Spleen (tissue), 11 donors: ENCODE results near the gene RGS6. TPM values are rescaled to one million over a fixed set of nuclear protein-coding genes. Genes with fewer than 3 reads are reported as not detected.

Source experiments
- DNase-seq: peaks from one replicate; pipeline ENCODE4 v3.0.0-alpha.2; 2020
- H3K27ac ChIP-seq, 8 donors: fragments of 200-600 bp; sonication (generic) in 7 of 8; 1 replicate in 4 of 8; 2 replicates in 4 of 8; pipeline versions ENCODE4 v1.5.0 to v1.8.0; 2016 to 2021; ENCODE audit warnings: inconsistent platforms in 4 of 8, mild to moderate bottlenecking in 4 of 8, moderate library complexity in 1 of 8
- H3K27me3 ChIP-seq, 7 donors: fragments of 200-600 bp; sonication (generic) in 6 of 7; replicated peaks in 1 of 7; 1 replicate in 4 of 7; 2 replicates in 3 of 7; pipeline versions ENCODE4 v1.5.0 to v1.8.0; 2016 to 2021; ENCODE audit warnings: inconsistent platforms in 3 of 7, mild to moderate bottlenecking in 1 of 7
- H3K36me3 ChIP-seq, 6 donors: fragments of 200-600 bp; sonication (generic) in 5 of 6; 1 replicate in 4 of 6; 2 replicates in 2 of 6; pipeline versions ENCODE4 v1.5.0 to v1.8.0; 2016 to 2021; ENCODE audit warnings: inconsistent platforms in 2 of 6
- H3K4me1 ChIP-seq, 6 donors: fragments of 200-600 bp; sonication (generic) in 5 of 6; 1 replicate in 3 of 6; 2 replicates in 3 of 6; pipeline versions ENCODE4 v1.5.0 to v1.8.0; 2016 to 2021; ENCODE audit warnings: inconsistent platforms in 3 of 6
- H3K4me3 ChIP-seq, 8 donors: fragments of 200-600 bp; sonication (generic) in 7 of 8; 1 replicate in 4 of 8; 2 replicates in 4 of 8; pipeline versions ENCODE4 v1.5.0 to v1.8.0; 2016 to 2021; ENCODE audit warnings: inconsistent platforms in 4 of 8, mild to moderate bottlenecking in 4 of 8, moderate library complexity in 2 of 8
- H3K9me3 ChIP-seq, 8 donors: fragments of 200-600 bp; sonication (generic) in 7 of 8; 1 replicate in 4 of 8; 2 replicates in 4 of 8; pipeline versions ENCODE4 v1.5.0 to v1.8.0; 2016 to 2021; ENCODE audit warnings: inconsistent platforms in 4 of 8
- POLR2A ChIP-seq, 3 donors: fragments of 450-650 bp; IDR thresholded peaks; one replicate each; pipeline ENCODE4 v1.5.1; 2017; ENCODE audit warnings: antibody characterized with exemption in 3 of 3, mild to moderate bottlenecking in 1 of 3
- POLR2AphosphoS5 ChIP-seq, 3 donors: sonication (generic); formaldehyde crosslinking; IDR thresholded peaks; one replicate each; pipeline ENCODE4 v1.5.1; 2017; ENCODE audit warnings: antibody characterized with exemption in 3 of 3
- WGBS, 5 donors: extraction: QIAGEN DNeasy Blood & Tissue Kit in 3 of 5; methylation state at CpG; one replicate each; pipeline versions ENCODE4 v1.1.5 to v1.1.7; 2013 to 2018; 5-methylcytosine and 5-hydroxymethylcytosine counted together
- intact Hi-C: fragments of 100-400 bp; cut with DNase I; formaldehyde crosslinking; loops from one replicate; pipeline ENCODE4 v1.15.0; 2023; ENCODE audit warnings: low total_unique reads
- polyA plus RNA-seq, 3 donors: library from polyadenylated mRNA; stranded (reverse); fragments of 200-250 nt; gene quantifications; one replicate each; pipeline ENCODE4 v1.2.1, GENCODE V29; 2013
- total RNA-seq, 7 donors: library from RNA; depleted of rRNA in 3 of 7; stranded (reverse); fragments of >200 nt in 3 of 7; fragmentation: NEBNext Ultra II Directional in 4 of 7; extraction: Animal tissue kit (Norgen Biotek cat#: 25700) in 4 of 7; gene quantifications; one replicate each; pipeline versions ENCODE4 v1.1.0 to v1.2.1, GENCODE V29; 2016 to 2021
- TF ChIP-seq, protein P1 (sequence below), 11 experiments: fragments of 200-600 bp in 7 of 11; fragments of 450-650 bp in 4 of 11; sonication (generic) in 4 of 11; IDR thresholded peaks in 8 of 11; conservative IDR thresholded peaks in 3 of 11; 1 replicate in 7 of 11; 2 replicates in 4 of 11; pipeline versions ENCODE4 v1.4.0 to v1.8.0; 2016 to 2021; ENCODE audit warnings: antibody characterized with exemption in 11 of 11, inconsistent platforms in 4 of 11, mild to moderate bottlenecking in 1 of 11
- donor health status: healthy with polysubstance abuse.
- donor health status: DM: no; HTN: no; CAD: no; lungs with moderate emphysema.
- donor health status: DM: no; HTN: no; CAD: no.
- donor health status: Bipolar disorder and iron deficiency.
- donor health status: healthy.
- donor health status: DM: no; HTN: no; CAD: no.
- donor health status: DM: yes; HTN: yes; CAD: no.

Gene RGS6
- total and polyA plus RNA-seq, 10 donors: 0.20 to 8.1 (median 2.3) TPM

DNA sequence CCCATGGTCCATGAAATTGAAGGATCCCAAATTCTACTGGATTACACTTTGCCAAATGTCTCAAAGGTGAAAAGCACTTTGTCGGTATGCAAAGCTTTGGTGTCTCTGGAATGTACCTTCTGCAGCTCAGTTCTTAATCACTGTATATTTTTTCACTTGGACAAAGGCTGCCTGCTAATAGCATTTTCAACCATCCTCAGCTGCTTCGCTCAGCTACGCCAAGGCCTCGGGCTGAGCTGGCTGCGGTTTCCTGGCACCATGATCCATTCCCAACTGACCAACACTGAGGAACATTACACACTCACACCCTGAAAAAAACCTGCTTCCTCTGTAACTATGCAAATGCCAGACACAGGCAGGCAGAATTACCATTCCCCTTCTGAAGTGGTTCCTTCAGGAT lies 626.5 kb downstream of the RGS6 start:
- Histone ChIP-seq H3K36me3 (no peaks in the 10 kb centered on the region), H3K27me3 (peaks cover 0 to 8% (median 0%) of the 10 kb centered on the region in 7 donors), H3K4me3 (no peak overlapping the region), H3K27ac (no peak overlapping the region), H3K9me3 (no peaks in the 10 kb centered on the region), H3K4me1 (peaks cover 0 to 12% (median 0%) of the 10 kb centered on the region in 6 donors)
- intact Hi-C loops: no loop called here
- TF ChIP-seq POLR2A (IDR thresholded peaks at IDR 0.05) (no peak), POLR2AphosphoS5 (IDR thresholded peaks at IDR 0.05) (no peak)
- TF ChIP-seq, protein P1, sequence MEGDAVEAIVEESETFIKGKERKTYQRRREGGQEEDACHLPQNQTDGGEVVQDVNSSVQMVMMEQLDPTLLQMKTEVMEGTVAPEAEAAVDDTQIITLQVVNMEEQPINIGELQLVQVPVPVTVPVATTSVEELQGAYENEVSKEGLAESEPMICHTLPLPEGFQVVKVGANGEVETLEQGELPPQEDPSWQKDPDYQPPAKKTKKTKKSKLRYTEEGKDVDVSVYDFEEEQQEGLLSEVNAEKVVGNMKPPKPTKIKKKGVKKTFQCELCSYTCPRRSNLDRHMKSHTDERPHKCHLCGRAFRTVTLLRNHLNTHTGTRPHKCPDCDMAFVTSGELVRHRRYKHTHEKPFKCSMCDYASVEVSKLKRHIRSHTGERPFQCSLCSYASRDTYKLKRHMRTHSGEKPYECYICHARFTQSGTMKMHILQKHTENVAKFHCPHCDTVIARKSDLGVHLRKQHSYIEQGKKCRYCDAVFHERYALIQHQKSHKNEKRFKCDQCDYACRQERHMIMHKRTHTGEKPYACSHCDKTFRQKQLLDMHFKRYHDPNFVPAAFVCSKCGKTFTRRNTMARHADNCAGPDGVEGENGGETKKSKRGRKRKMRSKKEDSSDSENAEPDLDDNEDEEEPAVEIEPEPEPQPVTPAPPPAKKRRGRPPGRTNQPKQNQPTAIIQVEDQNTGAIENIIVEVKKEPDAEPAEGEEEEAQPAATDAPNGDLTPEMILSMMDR (IDR thresholded peaks at IDR 0.05 in 8 of 11, conservative IDR thresholded peaks at IDR 0.05 in 3 of 11): no peak
- no peak for DNase-seq
- 71 to 93% (median 85%) methylated on average over 5 of the region's 5 CpGs for WGBS, 5 donors

DNA sequence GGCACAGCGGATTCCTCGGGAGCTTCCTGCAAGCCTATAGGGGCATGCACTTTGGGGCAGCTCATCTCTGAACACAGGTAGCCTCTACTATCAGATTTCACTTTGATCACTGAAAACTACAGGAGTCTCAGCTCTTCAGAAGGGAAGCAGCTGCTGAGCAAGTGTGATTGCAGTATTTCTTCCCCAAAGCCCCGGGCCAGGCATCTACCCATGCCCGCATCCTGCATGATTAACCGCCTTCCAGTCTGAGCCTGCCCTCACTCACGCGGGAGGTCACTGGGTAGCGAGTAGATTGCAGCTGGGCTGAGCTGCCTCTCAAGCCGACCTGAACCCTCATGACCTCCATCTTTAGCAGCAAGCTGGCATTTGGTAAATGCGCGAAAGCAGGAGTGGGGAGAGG lies 627.0 kb downstream of the RGS6 start:
- DNase-seq: no peak
- TF ChIP-seq, protein P1 (IDR thresholded peaks at IDR 0.05 in 8 of 11, conservative IDR thresholded peaks at IDR 0.05 in 3 of 11): no peak
- intact Hi-C loops: no loop called here
- Histone ChIP-seq H3K27me3 (peaks cover 0 to 7% (median 0%) of the 10 kb centered on the region in 7 donors), H3K9me3 (no peaks in the 10 kb centered on the region), H3K4me3 (no peak overlapping the region), H3K27ac (no peak overlapping the region), H3K36me3 (no peaks in the 10 kb centered on the region), H3K4me1 (peaks cover 0 to 12% (median 0%) of the 10 kb centered on the region in 6 donors)
- 39 to 70% (median 55%) methylated on average over 10 to 11 of the region's 11 CpGs for WGBS, 5 donors

DNA sequence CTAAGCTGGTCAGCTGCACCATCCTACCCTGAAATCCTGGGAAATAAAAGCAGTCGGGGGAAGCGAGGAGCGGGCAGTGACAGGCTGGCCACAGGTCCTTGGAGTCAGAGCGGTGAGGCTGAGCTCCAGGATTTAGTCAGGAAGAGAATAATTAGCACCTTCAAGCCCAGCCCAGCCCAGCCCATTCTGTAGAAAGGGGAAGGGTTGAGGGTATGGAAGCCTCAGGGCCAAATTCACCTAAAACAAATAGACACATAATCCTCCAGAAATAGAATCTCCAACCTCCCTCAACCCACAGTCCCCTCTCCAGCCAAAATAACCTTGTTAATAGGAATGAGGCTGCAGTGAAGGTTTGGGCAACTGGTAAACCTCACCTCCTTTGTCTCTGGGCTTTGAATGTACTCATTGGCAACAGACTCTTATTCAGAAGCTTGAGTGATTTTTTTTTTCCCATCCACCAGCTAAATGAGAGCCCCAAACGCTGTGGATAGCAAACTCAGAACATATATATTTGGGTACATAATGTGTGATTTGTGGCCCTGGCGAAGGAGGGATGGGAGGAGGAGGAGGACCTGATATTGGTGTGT lies 627.5 kb downstream of the RGS6 start:
- DNase-seq: no peak
- Histone ChIP-seq H3K9me3 (no peaks in the 10 kb centered on the region), H3K4me1 (peaks cover 0 to 12% (median 0%) of the 10 kb centered on the region in 6 donors), H3K36me3 (no peaks in the 10 kb centered on the region), H3K27ac (no peak overlapping the region), H3K4me3 (no peak overlapping the region), H3K27me3 (peaks cover 0 to 7% (median 0%) of the 10 kb centered on the region in 7 donors)
- TF ChIP-seq POLR2AphosphoS5 (IDR thresholded peaks at IDR 0.05) (no peak), POLR2A (IDR thresholded peaks at IDR 0.05) (no peak)
- TF ChIP-seq, protein P1 (IDR thresholded peaks at IDR 0.05 in 8 of 11, conservative IDR thresholded peaks at IDR 0.05 in 3 of 11): no peak
- intact Hi-C loops: no loop called here
- 81 to 94% (median 90%) methylated on average over 6 of the region's 6 CpGs for WGBS, 5 donors

DNA sequence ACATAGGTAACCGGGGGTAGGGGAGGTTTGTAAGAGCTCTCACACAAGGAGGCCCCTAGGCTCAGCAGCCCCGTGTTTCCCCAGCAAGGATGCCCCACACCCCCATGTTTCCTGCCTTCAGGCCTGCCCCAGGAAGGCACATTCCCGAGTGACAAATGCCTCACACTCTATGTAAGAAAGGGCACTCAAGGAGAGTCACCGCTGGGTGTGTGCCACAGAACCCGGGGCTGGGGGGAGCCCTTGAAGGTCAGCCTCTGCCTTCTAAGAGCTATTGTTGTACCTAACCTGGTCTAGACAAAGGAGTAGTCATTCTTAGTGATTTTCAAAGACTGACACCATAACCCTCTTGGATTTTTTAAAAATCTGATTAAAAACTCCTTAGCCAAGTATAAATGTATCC lies 628.1 kb downstream of the RGS6 start:
- intact Hi-C loops: no loop called here
- Histone ChIP-seq H3K4me3 (no peak overlapping the region), H3K4me1 (peaks cover 0 to 12% (median 0%) of the 10 kb centered on the region in 6 donors), H3K27ac (no peak overlapping the region), H3K27me3 (peaks cover 0 to 7% (median 0%) of the 10 kb centered on the region in 7 donors), H3K9me3 (no peaks in the 10 kb centered on the region), H3K36me3 (no peaks in the 10 kb centered on the region)
- TF ChIP-seq, protein P1 (IDR thresholded peaks at IDR 0.05 in 8 of 11, conservative IDR thresholded peaks at IDR 0.05 in 3 of 11): no peak
- no peak for TF ChIP-seq POLR2A (IDR thresholded peaks at IDR 0.05)
- no peak for TF ChIP-seq POLR2AphosphoS5 (IDR thresholded peaks at IDR 0.05)
- DNase-seq: no peak
- 63 to 71% (median 67%) methylated on average over 5 of the region's 5 CpGs for WGBS, 5 donors
